ENCODE results near the gene AHCY.

Gene AHCY

DNA sequence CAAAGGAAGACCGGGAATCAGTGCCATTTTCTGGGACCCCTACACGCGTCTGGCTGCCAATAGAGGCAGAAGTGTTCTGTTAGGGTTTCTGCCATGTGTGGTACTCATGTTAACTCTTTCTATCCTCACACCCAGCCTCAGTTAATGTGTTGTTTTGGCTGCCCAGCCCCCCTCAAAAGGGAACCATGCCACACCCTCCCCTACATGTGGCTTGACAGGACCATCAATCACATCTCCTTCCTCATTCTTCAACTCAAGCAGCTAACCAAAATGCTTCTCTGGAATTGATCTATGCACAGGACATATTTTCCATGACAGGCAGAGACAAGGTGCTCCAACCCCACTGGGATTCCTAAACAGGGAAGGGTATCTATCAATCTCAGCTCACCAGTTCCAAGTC lies 22.0 kb downstream of the AHCY start:
- DNase-seq (ENCODE audit: low read depth): no peak
- no peak overlapping the region for H3K4me3 ChIP-seq (replicated peaks; ENCODE audit: low read depth, low read length)
- TF ChIP-seq, protein P1, sequence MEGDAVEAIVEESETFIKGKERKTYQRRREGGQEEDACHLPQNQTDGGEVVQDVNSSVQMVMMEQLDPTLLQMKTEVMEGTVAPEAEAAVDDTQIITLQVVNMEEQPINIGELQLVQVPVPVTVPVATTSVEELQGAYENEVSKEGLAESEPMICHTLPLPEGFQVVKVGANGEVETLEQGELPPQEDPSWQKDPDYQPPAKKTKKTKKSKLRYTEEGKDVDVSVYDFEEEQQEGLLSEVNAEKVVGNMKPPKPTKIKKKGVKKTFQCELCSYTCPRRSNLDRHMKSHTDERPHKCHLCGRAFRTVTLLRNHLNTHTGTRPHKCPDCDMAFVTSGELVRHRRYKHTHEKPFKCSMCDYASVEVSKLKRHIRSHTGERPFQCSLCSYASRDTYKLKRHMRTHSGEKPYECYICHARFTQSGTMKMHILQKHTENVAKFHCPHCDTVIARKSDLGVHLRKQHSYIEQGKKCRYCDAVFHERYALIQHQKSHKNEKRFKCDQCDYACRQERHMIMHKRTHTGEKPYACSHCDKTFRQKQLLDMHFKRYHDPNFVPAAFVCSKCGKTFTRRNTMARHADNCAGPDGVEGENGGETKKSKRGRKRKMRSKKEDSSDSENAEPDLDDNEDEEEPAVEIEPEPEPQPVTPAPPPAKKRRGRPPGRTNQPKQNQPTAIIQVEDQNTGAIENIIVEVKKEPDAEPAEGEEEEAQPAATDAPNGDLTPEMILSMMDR (IDR thresholded peaks at IDR 0.05; ENCODE audit: low read length, missing control alignments): no peak

DNA sequence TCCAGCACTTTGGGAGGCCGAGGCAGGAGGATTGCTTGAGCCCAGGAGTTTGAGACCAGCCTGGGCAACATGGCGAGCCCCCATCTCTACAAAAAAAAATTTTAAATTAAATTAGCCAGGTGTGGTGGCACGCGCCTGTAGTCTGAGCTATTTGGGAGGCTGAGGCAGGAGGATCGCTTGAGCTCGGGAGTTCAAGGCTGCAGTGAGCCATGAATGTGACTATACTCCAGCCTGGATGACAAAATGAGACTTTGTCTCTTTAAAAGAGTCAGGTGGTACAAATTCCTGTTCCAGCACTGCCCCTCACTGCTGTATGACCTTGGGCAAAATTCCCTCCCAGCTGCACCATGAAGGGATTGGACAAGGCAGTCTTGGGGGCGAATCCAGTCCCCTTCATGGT lies 28.5 kb downstream of the AHCY start:
- TF ChIP-seq, protein P1 (IDR thresholded peaks at IDR 0.05; ENCODE audit: low read length, missing control alignments): no peak
- DNase-seq (ENCODE audit: low read depth): no peak
- no peak overlapping the region for H3K4me3 ChIP-seq (replicated peaks; ENCODE audit: low read depth, low read length)

DNA sequence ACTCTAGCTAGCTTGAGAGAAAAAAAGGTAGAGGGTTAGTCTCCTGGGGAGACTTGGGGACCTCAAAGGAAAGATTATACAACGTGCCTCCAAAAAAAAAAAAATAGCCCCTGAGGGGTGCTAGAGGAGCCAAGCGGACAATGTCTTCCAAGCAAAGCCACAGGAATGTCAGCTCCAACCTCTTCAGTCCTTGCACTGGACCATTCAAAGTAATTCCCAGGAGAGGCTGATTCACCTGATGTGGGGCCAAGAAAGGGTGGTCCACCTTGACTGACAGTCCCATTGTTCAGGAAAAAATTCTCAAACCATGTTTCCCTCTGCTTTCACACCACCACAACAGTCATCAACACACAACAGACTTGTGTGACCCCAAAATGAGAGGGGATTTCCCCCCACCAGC lies 31.2 kb downstream of the AHCY start:
- H3K4me3 ChIP-seq (replicated peaks; ENCODE audit: low read depth, low read length): no peak overlapping the region
- DNase-seq (ENCODE audit: low read depth): peak; percentile 91
- TF ChIP-seq, protein P1 (IDR thresholded peaks at IDR 0.05; ENCODE audit: low read length, missing control alignments): no peak

DNA sequence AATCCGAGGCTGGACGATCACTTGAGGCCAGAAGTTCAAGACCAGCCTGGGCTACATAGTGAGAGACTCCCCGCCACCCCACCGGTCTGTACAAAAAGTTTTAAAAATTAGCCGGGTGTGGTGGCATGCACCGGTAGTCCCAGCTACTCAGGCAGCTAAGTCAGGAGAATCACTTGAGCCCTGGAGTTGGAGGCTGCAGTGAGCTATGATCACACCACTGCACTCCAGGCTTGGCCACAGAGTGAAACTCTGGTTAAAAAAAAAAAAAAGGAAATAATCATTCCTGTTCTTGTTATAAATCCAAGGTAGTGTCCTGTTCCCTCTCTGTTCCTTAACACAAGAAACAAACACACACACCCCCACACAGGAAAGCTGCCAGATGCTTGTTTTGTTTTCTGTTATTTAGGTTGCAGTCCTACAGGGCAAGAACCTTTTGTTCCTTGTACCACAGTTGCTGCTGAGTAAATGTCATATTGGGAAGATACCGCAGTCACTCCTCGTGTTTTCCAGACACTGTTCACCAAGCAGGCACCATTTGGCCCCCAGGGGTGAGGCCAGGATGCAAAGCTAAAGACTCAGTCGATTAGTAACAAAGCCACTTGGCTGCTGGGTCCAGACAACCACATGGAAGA lies 33.0 kb downstream of the AHCY start:
- DNase-seq (ENCODE audit: low read depth): peak; percentile 89
- TF ChIP-seq, protein P1 (IDR thresholded peaks at IDR 0.05; ENCODE audit: low read length, missing control alignments): no peak
- H3K4me3 ChIP-seq (replicated peaks; ENCODE audit: low read depth, low read length): no peak overlapping the region

DNA sequence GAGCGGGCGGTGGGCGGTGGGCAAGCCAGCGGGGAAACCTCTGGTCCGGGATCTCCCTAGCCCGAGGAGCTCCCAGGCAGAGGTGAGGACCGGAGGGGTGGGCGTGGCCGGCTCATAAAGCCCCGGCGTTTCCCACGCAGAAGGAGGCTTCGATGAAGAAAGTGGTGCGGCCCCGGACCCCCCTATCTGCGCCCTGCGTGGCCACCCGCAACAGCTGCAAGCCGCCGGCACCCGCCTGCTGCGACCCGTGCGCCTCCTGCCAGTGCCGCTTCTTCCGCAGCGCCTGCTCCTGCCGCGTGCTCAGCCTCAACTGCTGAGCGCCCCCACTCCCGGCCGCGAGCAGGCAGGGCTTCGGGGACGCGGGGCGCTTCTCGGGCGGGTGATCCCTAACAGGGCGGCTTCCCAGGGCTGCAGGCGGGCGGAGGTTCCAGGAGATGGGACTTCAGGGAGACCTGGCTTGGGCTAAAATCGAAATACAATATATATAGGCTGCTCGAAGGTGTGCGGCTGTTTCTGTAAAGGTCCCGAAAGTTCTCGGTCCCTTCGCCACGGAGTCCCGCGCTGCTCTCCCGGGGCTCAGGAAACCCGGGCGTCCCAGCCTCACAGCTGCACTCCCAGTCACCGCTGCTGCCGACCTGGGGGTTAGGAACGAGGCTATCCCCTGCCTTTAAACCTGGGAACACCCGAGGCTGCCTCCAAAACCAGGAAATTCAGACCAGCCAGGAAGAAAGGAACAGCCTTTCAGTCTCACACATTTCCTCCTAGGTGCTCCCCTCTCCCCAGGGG lies 34.1 kb downstream of the AHCY start:
- TF ChIP-seq, protein P1 (IDR thresholded peaks at IDR 0.05; ENCODE audit: low read length, missing control alignments): no peak
- peak; percentile 20 for DNase-seq (ENCODE audit: low read depth)
- peak overlapping the region; percentile 41 for H3K4me3 ChIP-seq (replicated peaks; ENCODE audit: low read depth, low read length)

DNA sequence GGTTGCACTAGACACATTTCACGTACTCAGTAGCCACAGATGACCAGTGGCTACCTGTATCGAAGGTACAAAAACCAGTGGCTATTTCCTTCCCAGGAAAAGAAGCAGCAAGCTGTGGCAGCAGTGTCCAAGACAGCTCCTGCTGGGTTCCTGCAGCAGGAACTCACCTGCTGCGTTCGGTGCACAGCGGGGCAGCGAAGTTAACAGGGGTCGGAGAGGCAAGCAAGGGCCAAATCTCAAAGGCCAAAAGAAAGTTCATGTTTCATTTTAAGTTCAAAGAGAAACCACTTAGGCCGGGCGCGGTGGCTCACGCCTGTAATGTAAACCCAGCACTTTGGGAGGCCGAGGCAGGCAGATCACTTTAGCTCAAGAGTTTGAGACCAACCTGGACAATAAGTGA lies 35.0 kb downstream of the AHCY start:
- TF ChIP-seq, protein P1 (IDR thresholded peaks at IDR 0.05; ENCODE audit: low read length, missing control alignments): no peak

More for the DNA sequence above, 35.0 kb downstream of the AHCY start:
- no peak overlapping the region for H3K4me3 ChIP-seq (replicated peaks; ENCODE audit: low read depth, low read length)
- no peak for DNase-seq (ENCODE audit: low read depth)

Measured in fibroblast of pulmonary artery (primary cell).